Fibroblast of villous mesenchyme (primary cell): Measurements from ENCODE around the gene FFAR1. TPM values are rescaled to one million over a fixed set of nuclear protein-coding genes. Genes with fewer than 3 reads are reported as not detected.

ENCODE experiments used
- DNase-seq: peaks from one replicate; pipeline ENCODE4 v3.0.0-alpha.2; 2010; ENCODE audit warnings: low read depth
- H3K4me3 ChIP-seq: 2 replicates; pipeline ENCODE4 v1.5.1; 2011; ENCODE audit warnings: low read depth, mild to moderate bottlenecking, low read length
- CTCF ChIP-seq: IDR thresholded peaks from 2 replicates; pipeline ENCODE4 v1.5.1; 2012; ENCODE audit warnings: low read depth, mild to moderate bottlenecking, low read length; ENCODE audit not compliant: insufficient read depth
- total RNA-seq: library from RNA; depleted of rRNA; stranded (reverse); fragments of >200 nt; gene quantifications from 2 replicates; pipeline ENCODE4 v1.2.3, GENCODE V29; 2012

FFAR1 gene
- total RNA-seq, 1 donor = not detected

DNA sequence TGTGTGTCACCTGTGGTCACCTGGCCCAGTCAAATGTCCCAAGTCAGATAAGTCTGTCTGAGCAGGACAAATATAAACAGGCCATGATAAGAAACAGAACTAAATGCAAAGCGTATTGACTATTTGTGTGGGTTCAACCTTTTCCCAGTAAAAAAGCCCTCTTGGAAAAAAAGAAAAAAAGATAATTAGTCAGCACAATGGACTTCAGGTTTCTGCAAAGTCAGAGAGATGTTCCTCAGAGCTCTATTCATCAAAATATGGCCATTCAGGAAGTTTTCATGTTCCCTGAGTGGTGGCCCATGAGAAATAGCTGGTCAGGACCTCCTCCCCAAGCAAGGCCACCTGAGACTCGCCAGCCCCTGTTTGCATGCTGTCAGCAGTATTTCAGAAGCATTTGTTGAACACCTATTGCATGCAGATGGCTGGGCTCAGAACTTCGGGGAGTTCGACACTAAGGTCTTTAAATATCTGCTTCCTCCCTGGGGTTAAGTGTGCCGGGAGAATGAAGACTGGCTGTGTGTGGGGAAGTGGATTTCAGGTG, 13.2 kb downstream of the FFAR1 start:
- DNase-seq = no peak
- TF ChIP-seq CTCF = no peak
- H3K4me3 ChIP-seq = no peak overlapping the region

- DNase-seq = no peak
- TF ChIP-seq CTCF = no peak
- H3K4me3 ChIP-seq = no peak overlapping the region
Measured at GRCh38 chr19:35362261-35363000, 14.7 kb downstream of the FFAR1 start.

DNA sequence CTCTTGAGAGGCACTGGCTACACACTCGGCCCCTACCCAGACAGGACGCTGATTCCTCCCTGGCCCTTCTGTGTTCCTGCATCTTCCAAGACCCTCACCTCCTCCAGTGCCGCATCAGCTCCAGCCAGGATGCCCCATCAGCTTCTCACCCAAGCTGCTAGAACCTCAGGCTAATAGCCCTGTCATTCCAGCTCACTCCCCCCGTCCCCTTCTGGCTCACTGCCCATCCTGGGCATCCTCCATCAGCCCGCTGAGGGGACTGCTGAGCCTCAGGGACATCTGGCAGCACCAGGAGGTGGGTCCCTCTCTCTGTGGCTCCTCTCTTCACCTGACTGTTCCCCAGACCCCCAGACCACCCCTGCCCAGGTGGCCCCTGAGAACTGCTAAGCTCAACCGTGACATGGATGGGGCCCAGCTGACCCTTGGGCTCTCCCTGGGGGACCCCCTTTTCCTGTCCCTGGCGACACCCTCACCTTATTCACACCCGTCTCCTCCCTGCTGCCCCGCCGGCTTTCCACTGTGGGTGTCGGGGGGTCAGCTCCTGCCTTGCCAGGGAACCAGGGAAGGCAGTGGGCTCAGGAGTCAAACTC, 15.4 kb downstream of the FFAR1 start:
- DNase-seq = no peak
- no peak for TF ChIP-seq CTCF
- H3K4me3 ChIP-seq = no peak overlapping the region

DNA sequence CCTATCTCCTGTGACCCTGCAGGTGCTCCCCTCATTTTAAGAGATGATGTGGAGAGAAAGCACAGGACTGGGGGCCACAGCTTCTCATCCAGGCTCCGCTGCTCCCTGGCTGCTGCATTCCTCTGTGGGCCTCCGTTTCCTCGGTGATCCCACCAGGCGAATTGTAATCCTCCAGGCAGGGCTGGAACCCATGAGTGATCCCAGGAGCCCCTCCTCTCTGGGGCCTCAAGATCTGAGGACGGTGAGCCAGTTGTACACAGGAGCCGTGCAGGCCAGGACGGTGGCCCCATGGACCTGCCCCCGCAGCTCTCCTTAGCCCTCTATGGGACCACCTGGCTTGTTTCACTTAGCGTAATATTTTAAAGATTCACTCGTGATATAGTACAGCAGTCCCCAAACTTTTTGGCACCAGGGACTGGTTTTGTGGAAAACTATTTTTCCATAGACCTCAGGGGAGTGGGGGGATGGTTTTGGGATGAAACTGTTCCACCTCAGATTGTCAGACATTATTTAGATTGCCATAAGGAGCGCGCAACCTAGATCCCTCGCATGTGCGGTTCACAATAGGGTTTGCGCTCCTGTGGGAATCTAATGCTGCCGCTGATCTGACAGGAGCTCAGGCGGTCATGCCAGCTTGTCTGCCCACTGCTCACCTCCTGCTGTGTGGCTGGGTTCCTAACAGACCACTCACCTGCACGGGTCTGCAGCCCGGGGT, 16.2 kb downstream of the FFAR1 start:
- no peak for DNase-seq
- TF ChIP-seq CTCF = no peak
- H3K4me3 ChIP-seq = no peak overlapping the region

DNA sequence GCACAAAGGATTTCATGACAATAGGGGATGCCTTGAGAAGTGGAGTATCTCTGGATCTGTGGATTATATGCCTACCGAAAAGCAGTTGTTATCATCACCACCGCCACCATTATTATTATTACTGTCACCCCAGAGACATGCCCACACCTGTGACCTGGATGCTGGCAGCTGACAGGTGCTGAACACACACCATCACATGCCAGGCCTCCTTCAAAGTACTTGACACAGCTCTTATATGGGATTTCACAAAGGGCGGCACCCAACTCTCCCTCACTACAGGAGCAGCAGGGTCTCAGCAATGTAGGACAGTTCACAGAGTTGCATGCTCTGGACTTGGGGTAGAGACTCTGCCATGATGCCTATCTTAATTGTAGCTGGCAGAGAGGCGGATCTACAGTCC, 17.6 kb downstream of the FFAR1 start:
- TF ChIP-seq CTCF = no peak
- no peak for DNase-seq
- H3K4me3 ChIP-seq = no peak overlapping the region

- no peak for DNase-seq
- no peak for TF ChIP-seq CTCF
- H3K4me3 ChIP-seq = no peak overlapping the region
Measured at GRCh38 chr19:35368378-35368777, 20.7 kb downstream of the FFAR1 start.
